Measurements from ENCODE around the gene NRIP1. TPM values are rescaled to one million over a fixed set of nuclear protein-coding genes. Genes with fewer than 3 reads are reported as not detected.

NRIP1 gene
- total and polyA plus RNA-seq, 9 of the 15 experiments (the other 6 are each of a cell fraction or from before 2014, with no cell fraction given) = 4.3 to 42.8 (median 19.6) TPM

GRCh38 chr21:14981246-14981645 lies 83.6 kb downstream of the NRIP1 start (continued):
- TF ChIP-seq, protein P1, sequence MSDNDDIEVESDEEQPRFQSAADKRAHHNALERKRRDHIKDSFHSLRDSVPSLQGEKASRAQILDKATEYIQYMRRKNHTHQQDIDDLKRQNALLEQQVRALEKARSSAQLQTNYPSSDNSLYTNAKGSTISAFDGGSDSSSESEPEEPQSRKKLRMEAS (CRISPR knock-in tag; IDR thresholded peaks at IDR 0.05) = no peak
- TF ChIP-seq ZSCAN29 (IDR thresholded peaks at IDR 0.05) (no peak), TBP (optimal IDR thresholded peaks at IDR 0.05; ENCODE audit: low read depth, low read length) (no peak), PTBP1 (IDR thresholded peaks at IDR 0.05; ENCODE audit: low read depth, low read length) (no peak), BDP1 (IDR thresholded peaks at IDR 0.05; ENCODE audit: insufficient read depth, insufficient read length) (no peak), NCOA4 (IDR thresholded peaks at IDR 0.05; ENCODE audit: partially characterized antibody) (no peak), ZBTB43 (CRISPR knock-in tag; IDR thresholded peaks at IDR 0.05) (no peak), ATF7 (IDR thresholded peaks at IDR 0.05) (no peak), ZBTB7A (IDR thresholded peaks at IDR 0.05; ENCODE audit: borderline replicate concordance, control insufficient read depth, low read depth, low read length) (no peak), BRF1 (IDR thresholded peaks at IDR 0.05; ENCODE audit: borderline replicate concordance, extremely low read depth, insufficient read length) (no peak), CBX8 (IDR thresholded peaks at IDR 0.05; ENCODE audit: borderline replicate concordance, extremely low read depth, low read depth, low read length, poor library complexity, severe bottlenecking) (no peak), PHF8 (IDR thresholded peaks at IDR 0.05; ENCODE audit: borderline replicate concordance, low read length) (no peak), THRAP3 (IDR thresholded peaks at IDR 0.05; ENCODE audit: borderline replicate concordance) (no peak), CHD4 (IDR thresholded peaks at IDR 0.05; ENCODE audit: insufficient read depth, insufficient replicate concordance, low read depth, low read length, poor library complexity, severe bottlenecking) (no peak), SP2 (IDR thresholded peaks at IDR 0.05; ENCODE audit: extremely low read depth, low read depth, low read length, poor library complexity, severe bottlenecking) (no peak)
- TF ChIP-seq, protein P2, sequence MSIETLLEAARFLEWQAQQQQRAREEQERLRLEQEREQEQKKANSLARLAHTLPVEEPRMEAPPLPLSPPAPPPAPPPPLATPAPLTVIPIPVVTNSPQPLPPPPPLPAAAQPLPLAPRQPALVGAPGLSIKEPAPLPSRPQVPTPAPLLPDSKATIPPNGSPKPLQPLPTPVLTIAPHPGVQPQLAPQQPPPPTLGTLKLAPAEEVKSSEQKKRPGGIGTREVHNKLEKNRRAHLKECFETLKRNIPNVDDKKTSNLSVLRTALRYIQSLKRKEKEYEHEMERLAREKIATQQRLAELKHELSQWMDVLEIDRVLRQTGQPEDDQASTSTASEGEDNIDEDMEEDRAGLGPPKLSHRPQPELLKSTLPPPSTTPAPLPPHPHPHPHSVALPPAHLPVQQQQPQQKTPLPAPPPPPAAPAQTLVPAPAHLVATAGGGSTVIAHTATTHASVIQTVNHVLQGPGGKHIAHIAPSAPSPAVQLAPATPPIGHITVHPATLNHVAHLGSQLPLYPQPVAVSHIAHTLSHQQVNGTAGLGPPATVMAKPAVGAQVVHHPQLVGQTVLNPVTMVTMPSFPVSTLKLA (conservative IDR thresholded peaks at IDR 0.05) = no peak

All from K562 (cell line).